ENCODE results near the gene TMEM95.
A peak's percentile ranks its signal among the peaks of the same experiment; 100 is the strongest.

Gene TMEM95

GRCh38 chr17:7406235-7406825 is 51.4 kb downstream of the TMEM95 start:
- DNase-seq = peak; percentile 12
